Measurements from ENCODE around the gene NEK1. TPM values are rescaled to one million over a fixed set of nuclear protein-coding genes. Genes with fewer than 3 reads are reported as not detected.

The NEK1 gene
- polyA plus RNA-seq, 1 donor = 11.2 TPM

GRCh38 chr4:169618286-169618685 lies 5.9 kb upstream of the NEK1 start:
- no peak overlapping the region for H3K27ac ChIP-seq (ENCODE audit: low read length)
- H3K4me1 ChIP-seq (ENCODE audit: control insufficient read depth, insufficient read depth, low read length) = peaks cover 6% of the 10 kb centered on the region
- H3K4me3 ChIP-seq (ENCODE audit: low read length) = no peak overlapping the region
- DNase-seq = no peak
- no peaks in the 10 kb centered on the region for H3K36me3 ChIP-seq (ENCODE audit: control insufficient read depth, insufficient read depth, low read length)
- no peaks in the 10 kb centered on the region for H3K27me3 ChIP-seq (ENCODE audit: control insufficient read depth, insufficient read depth, low read length)
- 100% methylated on average over 1 of the region's 3 CpGs for whole genome bisulfite sequencing (ENCODE audit: insufficient coverage, low lambda C conversion rate)
- H3K9me3 ChIP-seq (ENCODE audit: control insufficient read depth, low read depth, low read length) = no peaks in the 10 kb centered on the region

DNA sequence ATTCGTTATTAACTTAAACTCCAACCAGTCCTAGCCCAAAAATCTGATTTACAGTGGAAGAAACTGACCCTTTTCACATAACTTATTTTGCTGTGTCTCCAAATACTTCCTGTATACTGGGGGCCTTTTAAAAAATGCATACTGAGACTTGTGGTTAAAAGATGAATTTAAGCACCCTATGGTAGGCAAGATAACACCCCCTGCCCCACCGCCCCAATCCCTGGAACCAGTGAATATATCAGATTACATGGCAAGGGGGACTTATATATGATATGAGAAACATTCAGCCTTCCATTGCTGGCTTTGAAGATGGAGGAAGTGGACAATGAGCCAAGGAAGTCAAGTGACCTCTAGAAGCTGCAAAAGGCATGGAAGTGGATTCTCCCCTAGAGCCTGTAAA lies 4.9 kb upstream of the NEK1 start:
- peak overlapping the region; percentile 10 for H3K27ac ChIP-seq (ENCODE audit: low read length)
- H3K9me3 ChIP-seq (ENCODE audit: control insufficient read depth, low read depth, low read length) = no peaks in the 10 kb centered on the region
- H3K36me3 ChIP-seq (ENCODE audit: control insufficient read depth, insufficient read depth, low read length) = no peaks in the 10 kb centered on the region
- 67% methylated on average over 1 of the region's 2 CpGs for WGBS (ENCODE audit: insufficient coverage, low lambda C conversion rate)
- no peaks in the 10 kb centered on the region for H3K27me3 ChIP-seq (ENCODE audit: control insufficient read depth, insufficient read depth, low read length)
- no peak for DNase-seq
- H3K4me3 ChIP-seq (ENCODE audit: low read length) = no peak overlapping the region
- peaks cover 7% of the 10 kb centered on the region for H3K4me1 ChIP-seq (ENCODE audit: control insufficient read depth, insufficient read depth, low read length)

DNA sequence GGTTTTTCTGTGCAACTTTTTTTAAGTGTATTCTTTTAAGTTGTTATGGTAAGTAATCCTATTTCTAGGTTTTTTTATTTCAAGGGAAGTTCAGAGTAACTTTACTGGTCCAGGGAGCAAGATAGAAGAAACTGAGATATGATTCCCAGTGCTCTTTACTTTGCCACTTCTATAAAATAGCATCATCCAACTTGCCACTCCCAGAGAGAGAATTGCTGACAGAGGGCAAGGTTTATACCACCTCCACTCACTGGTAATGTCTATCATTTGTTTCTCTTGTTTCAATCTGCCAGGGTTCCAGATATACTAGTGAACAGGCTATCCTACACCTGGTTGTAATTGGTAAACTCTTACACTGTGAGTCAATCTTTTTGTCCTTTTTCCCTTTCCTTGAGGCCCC lies 4.5 kb upstream of the NEK1 start:
- Histone ChIP-seq H3K9me3 (ENCODE audit: control insufficient read depth, low read depth, low read length) (no peaks in the 10 kb centered on the region), H3K36me3 (ENCODE audit: control insufficient read depth, insufficient read depth, low read length) (no peaks in the 10 kb centered on the region), H3K4me1 (ENCODE audit: control insufficient read depth, insufficient read depth, low read length) (peaks cover 7% of the 10 kb centered on the region), H3K27me3 (ENCODE audit: control insufficient read depth, insufficient read depth, low read length) (no peaks in the 10 kb centered on the region), H3K4me3 (ENCODE audit: low read length) (no peak overlapping the region), H3K27ac (ENCODE audit: low read length) (peak overlapping the region; percentile 10)
- peak; percentile 44 to 60 for DNase-seq

DNA sequence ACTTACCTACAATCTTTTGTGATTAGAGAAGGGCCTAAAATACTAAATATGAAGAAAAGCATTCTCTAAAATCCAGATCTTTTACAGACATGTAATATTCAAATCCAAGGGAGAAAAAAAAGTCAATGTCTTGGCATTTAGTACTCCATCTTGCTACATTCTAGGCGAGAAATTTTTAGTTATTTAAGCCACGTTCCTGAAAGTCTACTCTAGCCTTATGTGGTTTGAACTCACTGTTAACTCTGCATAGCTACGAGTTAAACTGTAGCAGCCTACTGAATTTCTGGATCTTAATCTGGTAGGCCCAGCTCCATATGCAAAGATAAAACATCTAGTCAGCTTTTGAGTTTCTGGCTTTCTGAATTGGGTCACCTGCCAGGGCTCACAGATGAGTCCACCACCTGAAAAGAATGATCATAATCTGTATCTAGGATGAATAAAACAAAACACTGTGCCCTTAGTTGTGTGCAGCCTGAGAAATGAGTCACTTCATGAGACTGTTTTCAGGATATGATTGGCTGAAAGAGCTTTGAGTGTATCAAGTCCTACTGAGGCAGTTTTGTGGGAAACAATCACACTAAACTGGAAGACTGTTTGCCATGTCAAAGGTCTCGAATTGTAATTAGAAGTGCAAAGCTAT lies 3.2 kb upstream of the NEK1 start:
- H3K36me3 ChIP-seq (ENCODE audit: control insufficient read depth, insufficient read depth, low read length) = no peaks in the 10 kb centered on the region
- 100% methylated on average over 1 of the region's 4 CpGs for WGBS (ENCODE audit: insufficient coverage, low lambda C conversion rate)
- DNase-seq = no peak
- H3K27ac ChIP-seq (ENCODE audit: low read length) = no peak overlapping the region
- H3K4me3 ChIP-seq (ENCODE audit: low read length) = no peak overlapping the region
- no peaks in the 10 kb centered on the region for H3K27me3 ChIP-seq (ENCODE audit: control insufficient read depth, insufficient read depth, low read length)
- peaks cover 7% of the 10 kb centered on the region for H3K4me1 ChIP-seq (ENCODE audit: control insufficient read depth, insufficient read depth, low read length)
- no peaks in the 10 kb centered on the region for H3K9me3 ChIP-seq (ENCODE audit: control insufficient read depth, low read depth, low read length)

GRCh38 chr4:169612871-169613859 lies 782 bp upstream of the NEK1 start:
- no peaks in the 10 kb centered on the region for H3K9me3 ChIP-seq (ENCODE audit: control insufficient read depth, low read depth, low read length)
- peaks cover 7% of the 10 kb centered on the region for H3K4me1 ChIP-seq (ENCODE audit: control insufficient read depth, insufficient read depth, low read length)
- no peaks in the 10 kb centered on the region for H3K36me3 ChIP-seq (ENCODE audit: control insufficient read depth, insufficient read depth, low read length)
- no CpG with 5 or more reads among the region's 9 CpGs for WGBS (ENCODE audit: insufficient coverage, low lambda C conversion rate)
- peak overlapping the region; percentile 90 for H3K4me3 ChIP-seq (ENCODE audit: low read length)
- H3K27ac ChIP-seq (ENCODE audit: low read length) = peak overlapping the region; percentile 98
- no peaks in the 10 kb centered on the region for H3K27me3 ChIP-seq (ENCODE audit: control insufficient read depth, insufficient read depth, low read length)
- DNase-seq = peak; percentile 72 to 78

DNA sequence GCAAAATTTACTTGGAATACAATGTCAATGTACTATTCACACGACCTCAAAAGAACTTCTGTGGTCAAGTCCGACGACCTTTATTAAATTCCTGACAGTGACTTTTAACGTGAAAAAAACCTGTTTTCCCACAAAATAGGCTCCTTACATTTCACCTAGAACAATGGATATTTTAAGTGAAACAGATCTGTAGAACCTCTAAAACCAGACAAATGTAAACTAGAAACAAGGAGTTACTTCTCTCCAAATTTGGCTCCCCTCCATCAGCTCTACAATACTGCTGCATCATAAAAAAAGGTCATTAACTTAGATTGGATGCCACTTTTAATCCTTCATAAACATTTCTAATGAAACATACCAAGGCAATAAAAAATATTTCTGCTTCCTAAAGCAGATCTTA lies 1.2 kb downstream of the NEK1 start:
- no peaks in the 10 kb centered on the region for H3K36me3 ChIP-seq (ENCODE audit: control insufficient read depth, insufficient read depth, low read length)
- no peaks in the 10 kb centered on the region for H3K9me3 ChIP-seq (ENCODE audit: control insufficient read depth, low read depth, low read length)
- H3K27ac ChIP-seq (ENCODE audit: low read length) = no peak overlapping the region
- H3K4me1 ChIP-seq (ENCODE audit: control insufficient read depth, insufficient read depth, low read length) = peaks cover 4% of the 10 kb centered on the region
- peak overlapping the region; percentile 90 for H3K4me3 ChIP-seq (ENCODE audit: low read length)
- no peaks in the 10 kb centered on the region for H3K27me3 ChIP-seq (ENCODE audit: control insufficient read depth, insufficient read depth, low read length)
- no CpG with 5 or more reads among the region's 4 CpGs for WGBS (ENCODE audit: insufficient coverage, low lambda C conversion rate)
- no peak for DNase-seq

- Histone ChIP-seq H3K27ac (ENCODE audit: low read length) (no peak overlapping the region), H3K4me3 (ENCODE audit: low read length) (no peak overlapping the region), H3K4me1 (ENCODE audit: control insufficient read depth, insufficient read depth, low read length) (no peaks in the 10 kb centered on the region), H3K36me3 (ENCODE audit: control insufficient read depth, insufficient read depth, low read length) (peaks cover 12% of the 10 kb centered on the region), H3K27me3 (ENCODE audit: control insufficient read depth, insufficient read depth, low read length) (no peaks in the 10 kb centered on the region), H3K9me3 (ENCODE audit: control insufficient read depth, low read depth, low read length) (no peaks in the 10 kb centered on the region)
- DNase-seq = no peak
- WGBS (ENCODE audit: insufficient coverage, low lambda C conversion rate) = 100% methylated on average over 1 of the region's 1 CpG
Measured at GRCh38 chr4:169604903-169605331, 7.5 kb downstream of the NEK1 start.

- H3K4me1 ChIP-seq (ENCODE audit: control insufficient read depth, insufficient read depth, low read length) = no peaks in the 10 kb centered on the region
- H3K9me3 ChIP-seq (ENCODE audit: control insufficient read depth, low read depth, low read length) = no peaks in the 10 kb centered on the region
- no peak for DNase-seq
- H3K27me3 ChIP-seq (ENCODE audit: control insufficient read depth, insufficient read depth, low read length) = no peaks in the 10 kb centered on the region
- H3K4me3 ChIP-seq (ENCODE audit: low read length) = no peak overlapping the region
- H3K27ac ChIP-seq (ENCODE audit: low read length) = no peak overlapping the region
- peaks cover 14% of the 10 kb centered on the region for H3K36me3 ChIP-seq (ENCODE audit: control insufficient read depth, insufficient read depth, low read length)
- WGBS (ENCODE audit: insufficient coverage, low lambda C conversion rate) = no CpG with 5 or more reads among the region's 1 CpG
Measured at GRCh38 chr4:169604131-169604900, 8.1 kb downstream of the NEK1 start.

GRCh38 chr4:169603312-169603711 lies 9.1 kb downstream of the NEK1 start:
- Histone ChIP-seq H3K9me3 (ENCODE audit: control insufficient read depth, low read depth, low read length) (no peaks in the 10 kb centered on the region), H3K4me3 (ENCODE audit: low read length) (no peak overlapping the region), H3K27ac (ENCODE audit: low read length) (no peak overlapping the region), H3K27me3 (ENCODE audit: control insufficient read depth, insufficient read depth, low read length) (no peaks in the 10 kb centered on the region), H3K4me1 (ENCODE audit: control insufficient read depth, insufficient read depth, low read length) (no peaks in the 10 kb centered on the region), H3K36me3 (ENCODE audit: control insufficient read depth, insufficient read depth, low read length) (peaks cover 16% of the 10 kb centered on the region)
- WGBS (ENCODE audit: insufficient coverage, low lambda C conversion rate) = no CpG with 5 or more reads among the region's 2 CpGs
- no peak for DNase-seq

- Histone ChIP-seq H3K9me3 (ENCODE audit: control insufficient read depth, low read depth, low read length) (no peaks in the 10 kb centered on the region), H3K36me3 (ENCODE audit: control insufficient read depth, insufficient read depth, low read length) (peaks cover 19% of the 10 kb centered on the region), H3K4me1 (ENCODE audit: control insufficient read depth, insufficient read depth, low read length) (no peaks in the 10 kb centered on the region), H3K27ac (ENCODE audit: low read length) (no peak overlapping the region), H3K27me3 (ENCODE audit: control insufficient read depth, insufficient read depth, low read length) (no peaks in the 10 kb centered on the region), H3K4me3 (ENCODE audit: low read length) (no peak overlapping the region)
- no peak for DNase-seq
Measured at GRCh38 chr4:169601016-169601771, 11.2 kb downstream of the NEK1 start.
